Adrenal gland (tissue), 12 donors: ENCODE measurements around the gene ENTREP1. TPM values are rescaled to one million over a fixed set of nuclear protein-coding genes. Genes with fewer than 3 reads are reported as not detected.

ENCODE experiments used
- DNase-seq, 7 donors: peaks; one replicate each; pipeline ENCODE4 v3.0.0-alpha.2; 2019 to 2020
- H3K27ac ChIP-seq, 5 donors: fragments of 200-600 bp; sonication (generic) in 4 of 5; 1 replicate in 3 of 5; 2 replicates in 2 of 5; pipeline versions ENCODE4 v1.5.1 to v1.8.0; 2016 to 2020; ENCODE audit warnings: mild to moderate bottlenecking in 1 of 5
- H3K27me3 ChIP-seq: fragments of 200-600 bp; 2 replicates; pipeline ENCODE4 v1.8.0; 2021
- H3K36me3 ChIP-seq, 2 donors: fragments of 200-600 bp; replicated peaks in 1 of 2; 1 replicate in 1 of 2; 2 replicates in 1 of 2; pipeline versions ENCODE4 v1.5.1 to v1.8.0; 2018 to 2022
- H3K4me1 ChIP-seq, 2 donors: fragments of 200-600 bp; replicated peaks in 1 of 2; 1 replicate in 1 of 2; 2 replicates in 1 of 2; pipeline versions ENCODE4 v1.5.1 to v1.8.0; 2018 to 2021
- H3K4me3 ChIP-seq, 4 donors: fragments of 200-600 bp; sonication (generic) in 3 of 4; one replicate each; pipeline ENCODE4 v1.5.1; 2016 to 2018
- H3K9me3 ChIP-seq, 3 donors: fragments of 200-600 bp; sonication (generic) in 1 of 3; replicated peaks in 1 of 3; 1 replicate in 2 of 3; 2 replicates in 1 of 3; pipeline versions ENCODE4 v1.5.1 to v1.8.0; 2016 to 2021
- CTCF ChIP-seq, 6 experiments: fragments of 450-650 bp in 4 of 6; fragments of 200-600 bp in 2 of 6; sonication (generic) in 1 of 6; IDR thresholded peaks; 1 replicate in 5 of 6; 2 replicates in 1 of 6; pipeline versions ENCODE4 v1.5.1 to v1.8.0; 2016 to 2021; ENCODE audit warnings: antibody characterized with exemption in 6 of 6, mild to moderate bottlenecking in 2 of 6, moderate library complexity in 1 of 6
- POLR2A ChIP-seq, 2 donors: fragments of 450-650 bp; IDR thresholded peaks; one replicate each; pipeline ENCODE4 v1.6.1; 2017; ENCODE audit warnings: antibody characterized with exemption in 2 of 2, mild to moderate bottlenecking in 2 of 2, moderate library complexity in 1 of 2
- WGBS, 4 donors: extraction: QIAGEN DNeasy Blood & Tissue Kit in 2 of 4; methylation state at CpG; one replicate each; pipeline versions ENCODE4 v1.1.5 to v1.1.7; 2013 to 2017; 5-methylcytosine and 5-hydroxymethylcytosine counted together
- intact Hi-C, 2 donors: fragments of 100-400 bp; cut with DNase I; formaldehyde crosslinking; loops; one replicate each; pipeline versions ENCODE4 v1.14.1 to v1.15.0; 2022 to 2023
- polyA plus RNA-seq, 3 donors: library from polyadenylated mRNA; stranded (reverse); fragments of 200-250 nt in 2 of 3; fragments of 350-450 nt in 1 of 3; fragmentation: Illumina TruSeq in 1 of 3; extraction: RNeasy Lipid Tissue Mini Kit (QIAGEN cat#74804) in 1 of 3; gene quantifications; one replicate each; pipeline ENCODE4 v1.2.3, GENCODE V29; 2013 to 2014
- total RNA-seq, 9 donors: library from RNA; depleted of rRNA in 4 of 9; stranded (reverse); fragments of >200 nt in 4 of 9; fragments of 120-200 nt in 1 of 9; fragmentation: NEBNext Ultra II Directional in 1 of 9; extraction: Animal tissue kit (Norgen Biotek cat#: 25700) in 1 of 9; gene quantifications; one replicate each; pipeline versions ENCODE4 v1.1.0 to v1.2.4, GENCODE V29; 2013 to 2023
- donor health status: healthy with polysubstance abuse.
- donor health status: Bipolar disorder and iron deficiency.
- donor health status: DM: yes; HTN: yes; CAD: no.
- donor health status: DM: no; HTN: no; CAD: no.
- donor health status: DM: no; HTN: no; CAD: no.
- donor health status: DM: yes; HTN: yes; CAD: no.

Gene ENTREP1
- total and polyA plus RNA-seq, 12 donors: 2.5 to 13.7 (median 6.9) TPM

- no peak overlapping the region for H3K4me3 ChIP-seq
- H3K9me3 ChIP-seq: no peaks in the 10 kb centered on the region
- 13 to 71% (median 20%) methylated on average over 3 of the region's 3 CpGs for WGBS, 4 donors
- TF ChIP-seq POLR2A (IDR thresholded peaks at IDR 0.05) (no peak), CTCF (IDR thresholded peaks at IDR 0.05) (no peak)
- intact Hi-C loops: no loop called here
- no peaks in the 10 kb centered on the region for H3K36me3 ChIP-seq
- H3K27ac ChIP-seq: no peak overlapping the region
- H3K27me3 ChIP-seq: no peaks in the 10 kb centered on the region
- H3K4me1 ChIP-seq: no peaks in the 10 kb centered on the region
- no peak for DNase-seq
Observed at GRCh38 chr9:69340631-69341030, 15.6 kb downstream of the ENTREP1 start.

GRCh38 chr9:69342769-69343168 is 17.8 kb downstream of the ENTREP1 start:
- Histone ChIP-seq H3K9me3 (no peaks in the 10 kb centered on the region), H3K4me1 (no peaks in the 10 kb centered on the region), H3K27ac (no peak overlapping the region), H3K4me3 (no peak overlapping the region), H3K27me3 (no peaks in the 10 kb centered on the region), H3K36me3 (no peaks in the 10 kb centered on the region)
- intact Hi-C loops: no loop called here
- WGBS, 4 donors: 91 to 94% (median 92%) methylated on average over 1 of the region's 1 CpG
- no peak for TF ChIP-seq CTCF (IDR thresholded peaks at IDR 0.05)
- no peak for DNase-seq

- H3K27ac ChIP-seq: no peak overlapping the region
- 66 to 76% (median 72%) methylated on average over 2 to 4 of the region's 4 CpGs for WGBS, 4 donors
- no peaks in the 10 kb centered on the region for H3K27me3 ChIP-seq
- H3K36me3 ChIP-seq: no peaks in the 10 kb centered on the region
- no peaks in the 10 kb centered on the region for H3K4me1 ChIP-seq
- DNase-seq: no peak
- no peak for TF ChIP-seq CTCF (IDR thresholded peaks at IDR 0.05)
- TF ChIP-seq POLR2A (IDR thresholded peaks at IDR 0.05): no peak
- no peaks in the 10 kb centered on the region for H3K9me3 ChIP-seq
- intact Hi-C loops: no loop called here
- no peak overlapping the region for H3K4me3 ChIP-seq
Observed at GRCh38 chr9:69344459-69344858, 19.4 kb downstream of the ENTREP1 start.

GRCh38 chr9:69346596-69347390 is 21.8 kb downstream of the ENTREP1 start:
- Histone ChIP-seq H3K27ac (no peak overlapping the region), H3K36me3 (no peaks in the 10 kb centered on the region), H3K4me3 (no peak overlapping the region), H3K9me3 (no peaks in the 10 kb centered on the region), H3K4me1 (no peaks in the 10 kb centered on the region), H3K27me3 (no peaks in the 10 kb centered on the region)
- intact Hi-C loops: no loop called here
- DNase-seq: no peak
- no peak for TF ChIP-seq CTCF (IDR thresholded peaks at IDR 0.05)
- TF ChIP-seq POLR2A (IDR thresholded peaks at IDR 0.05): no peak
- 90 to 95% (median 92%) methylated on average over 6 of the region's 6 CpGs for WGBS, 4 donors
